OCI-LY3 (cell line): ENCODE measurements around the gene DCP2.

Experiments
- EZH2phosphoT487 ChIP-seq: fragments of 200-600 bp; shearing (Covaris generic); IDR thresholded peaks from 2 replicates; pipeline ENCODE4 v1.6.1; 2018; ENCODE audit warnings: antibody characterized with exemption, mixed run types, low read depth
- TF ChIP-seq, protein P1 (sequence below): fragments of 200-600, 300-600 bp; sonication (generic); IDR thresholded peaks from 2 replicates; pipeline ENCODE4 v1.5.1; 2014; ENCODE audit warnings: antibody characterized with exemption, low read length, low read depth

GRCh38 chr5:113036321-113036720 lies 59.7 kb downstream of the DCP2 start:
- TF ChIP-seq, protein P1, sequence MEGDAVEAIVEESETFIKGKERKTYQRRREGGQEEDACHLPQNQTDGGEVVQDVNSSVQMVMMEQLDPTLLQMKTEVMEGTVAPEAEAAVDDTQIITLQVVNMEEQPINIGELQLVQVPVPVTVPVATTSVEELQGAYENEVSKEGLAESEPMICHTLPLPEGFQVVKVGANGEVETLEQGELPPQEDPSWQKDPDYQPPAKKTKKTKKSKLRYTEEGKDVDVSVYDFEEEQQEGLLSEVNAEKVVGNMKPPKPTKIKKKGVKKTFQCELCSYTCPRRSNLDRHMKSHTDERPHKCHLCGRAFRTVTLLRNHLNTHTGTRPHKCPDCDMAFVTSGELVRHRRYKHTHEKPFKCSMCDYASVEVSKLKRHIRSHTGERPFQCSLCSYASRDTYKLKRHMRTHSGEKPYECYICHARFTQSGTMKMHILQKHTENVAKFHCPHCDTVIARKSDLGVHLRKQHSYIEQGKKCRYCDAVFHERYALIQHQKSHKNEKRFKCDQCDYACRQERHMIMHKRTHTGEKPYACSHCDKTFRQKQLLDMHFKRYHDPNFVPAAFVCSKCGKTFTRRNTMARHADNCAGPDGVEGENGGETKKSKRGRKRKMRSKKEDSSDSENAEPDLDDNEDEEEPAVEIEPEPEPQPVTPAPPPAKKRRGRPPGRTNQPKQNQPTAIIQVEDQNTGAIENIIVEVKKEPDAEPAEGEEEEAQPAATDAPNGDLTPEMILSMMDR = no peak
- no peak for TF ChIP-seq EZH2phosphoT487
